H1 (cell line): Measurements from ENCODE around the gene THBS3.

Source experiments
- ASH2L ChIP-seq: fragments of 200-600, 300-600 bp; sonication (generic); IDR thresholded peaks from one replicate; pipeline ENCODE4 v1.7.1; 2017; ENCODE audit warnings: low read length
- ATF2 ChIP-seq: IDR thresholded peaks from 2 replicates; pipeline ENCODE4 v1.6.1; 2012; ENCODE audit warnings: low read length, inconsistent platforms
- CBX5 ChIP-seq: fragments of 300-800, 300-1000 bp; sonication (generic); IDR thresholded peaks from 2 replicates; pipeline ENCODE4 v1.7.1; 2016; ENCODE audit warnings: antibody characterized with exemption, low read length, low read depth
- CTCF ChIP-seq, 3 experiments: IDR thresholded peaks; 1 replicate in 2 of 3; 2 replicates in 1 of 3; pipeline versions ENCODE4 v1.5.1 to v1.6.1; 2011; ENCODE audit warnings: low read length in 3 of 3, mild to moderate bottlenecking in 3 of 3, inconsistent platforms in 2 of 3, low read depth in 1 of 3, moderate library complexity in 1 of 3; ENCODE audit not compliant: insufficient read depth in 1 of 3; ENCODE audit errors: control extremely low read depth in 1 of 3
- EP300 ChIP-seq, 2 experiments: IDR thresholded peaks; 1 replicate in 1 of 2; 2 replicates in 1 of 2; pipeline ENCODE4 v1.6.1; 2011 to 2012; ENCODE audit warnings: low read depth in 2 of 2, low read length in 2 of 2, mild to moderate bottlenecking in 2 of 2, borderline replicate concordance in 1 of 2, inconsistent platforms in 1 of 2, moderate library complexity in 1 of 2
- EZH2 ChIP-seq: fragments of 200-600 bp; sonication (generic); IDR thresholded peaks from 2 replicates; pipeline ENCODE4 v1.7.1; 2012; ENCODE audit warnings: low read depth, mild to moderate bottlenecking, moderate library complexity, low read length, inconsistent platforms; ENCODE audit not compliant: severe bottlenecking
- POLR2A ChIP-seq, 2 experiments: IDR thresholded peaks; 1 replicate in 1 of 2; 2 replicates in 1 of 2; pipeline ENCODE4 v1.6.1; 2011; ENCODE audit warnings: low read depth in 2 of 2, low read length in 2 of 2, mild to moderate bottlenecking in 2 of 2; ENCODE audit errors: control extremely low read depth in 1 of 2
- SAP30 ChIP-seq: fragments of 300-600 bp; sonication (generic); IDR thresholded peaks from 2 replicates; pipeline ENCODE4 v1.7.1; 2012; ENCODE audit warnings: low read length, moderate library complexity, mild to moderate bottlenecking, inconsistent platforms; ENCODE audit not compliant: insufficient read depth, insufficient replicate concordance
- SIN3A ChIP-seq, 2 experiments: IDR thresholded peaks in 1 of 2; conservative IDR thresholded peaks in 1 of 2; 2 replicates each; pipeline ENCODE4 v1.6.1; 2011 to 2012; ENCODE audit warnings: low read length in 2 of 2, improper control_type of control experiment in 1 of 2, low read depth in 1 of 2, mild to moderate bottlenecking in 1 of 2
- SP1 ChIP-seq: IDR thresholded peaks from 2 replicates; pipeline ENCODE4 v1.6.1; 2011; ENCODE audit warnings: low read depth, low read length
- SP2 ChIP-seq: IDR thresholded peaks from 2 replicates; pipeline ENCODE4 v1.6.1; 2012; ENCODE audit warnings: mild to moderate bottlenecking, low read length, inconsistent platforms
- TAF1 ChIP-seq: IDR thresholded peaks from 2 replicates; pipeline ENCODE4 v1.6.1; 2011; ENCODE audit warnings: mild to moderate bottlenecking, low read depth, low read length
- TF ChIP-seq, protein P1 (sequence below): IDR thresholded peaks from 2 replicates; pipeline ENCODE4 v1.6.1; 2011; ENCODE audit warnings: low read depth, mild to moderate bottlenecking, low read length; ENCODE audit not compliant: insufficient read depth

- no peak for TF ChIP-seq CTCF (IDR thresholded peaks at IDR 0.05; ENCODE audit: control extremely low read depth in 1 of 3, insufficient read depth in 1 of 3, low read depth in 1 of 3, low read length in 3 of 3)
- TF ChIP-seq CBX5: no peak
- no peak for TF ChIP-seq EZH2
- TF ChIP-seq, protein P1, sequence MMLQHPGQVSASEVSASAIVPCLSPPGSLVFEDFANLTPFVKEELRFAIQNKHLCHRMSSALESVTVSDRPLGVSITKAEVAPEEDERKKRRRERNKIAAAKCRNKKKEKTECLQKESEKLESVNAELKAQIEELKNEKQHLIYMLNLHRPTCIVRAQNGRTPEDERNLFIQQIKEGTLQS: no peak
- TF ChIP-seq EP300 (IDR thresholded peaks at IDR 0.05; ENCODE audit: borderline replicate concordance in 1 of 2, low read depth in 2 of 2, low read length in 2 of 2): no peak
- peak; percentile 30 for TF ChIP-seq ASH2L
- TF ChIP-seq ATF2: no peak
- 0 out of 3 replicates have a peak, but pooled peaks of 1 of the 2 experiments have one; percentile 29 for TF ChIP-seq POLR2A (IDR thresholded peaks at IDR 0.05; ENCODE audit: control extremely low read depth in 1 of 2, low read depth in 2 of 2, low read length in 2 of 2)
- no peak for TF ChIP-seq TAF1
- no peak for TF ChIP-seq SAP30
- no peak for TF ChIP-seq SP2
- no peak for TF ChIP-seq SP1
- TF ChIP-seq SIN3A (conservative IDR thresholded peaks at IDR 0.05 in 1 of 2, IDR thresholded peaks at IDR 0.05 in 1 of 2; ENCODE audit: low read depth in 1 of 2, low read length in 2 of 2): no peak
Observed at GRCh38 chr1:155166051-155166470, 41.6 kb downstream of the THBS3 start.
